Mesothelial cell of epicardium (in vitro differentiated cells): ENCODE results near the gene KCNK15. TPM values are rescaled to one million over a fixed set of nuclear protein-coding genes. Genes with fewer than 3 reads are reported as not detected.

Source experiments
- DNase-seq, 2 experiments: peaks; one replicate each; pipeline ENCODE4 v3.0.0; 2021; ENCODE audit warnings: low spot score in 2 of 2; ENCODE audit not compliant: unreplicated experiment in 2 of 2
- H3K27ac Mint-ChIP-seq: 2 replicates; pipeline ENCODE4 v1.8.0; 2021; ENCODE audit warnings: mixed read lengths
- H3K27me3 Mint-ChIP-seq: 2 replicates; pipeline ENCODE4 v1.8.0; 2021; ENCODE audit warnings: low read depth, mixed read lengths
- H3K36me3 Mint-ChIP-seq: 2 replicates; pipeline ENCODE4 v1.8.0; 2021; ENCODE audit warnings: mixed read lengths
- H3K4me1 Mint-ChIP-seq: 2 replicates; pipeline ENCODE4 v1.8.0; 2021; ENCODE audit warnings: mixed read lengths
- H3K4me3 Mint-ChIP-seq: 2 replicates; pipeline ENCODE4 v1.8.0; 2021; ENCODE audit warnings: mild to moderate bottlenecking, moderate library complexity, mixed read lengths
- H3K9me3 Mint-ChIP-seq: 2 replicates; pipeline ENCODE4 v1.8.0; 2021; ENCODE audit warnings: mixed read lengths
- CTCF ChIP-seq: fragments of 200-600 bp; sonication (generic); IDR thresholded peaks from one replicate; pipeline ENCODE4 v1.5.0; 2021; ENCODE audit warnings: antibody characterized with exemption; ENCODE audit not compliant: unreplicated experiment
- total RNA-seq: library from RNA; stranded (reverse); gene quantifications from 3 replicates; pipeline ENCODE4 v1.2.1, GENCODE V29; 2021

The KCNK15 gene
- total RNA-seq, 1 donor from 2014 or later: 0.27 TPM

GRCh38 chr20:44743080-44743701, 2.5 kb upstream of the KCNK15 start:
- no peak for DNase-seq
- no peaks in the 10 kb centered on the region for H3K9me3 Mint-ChIP-seq
- H3K4me1 Mint-ChIP-seq: peaks cover 6% of the 10 kb centered on the region
- no peaks in the 10 kb centered on the region for H3K36me3 Mint-ChIP-seq
- no peak overlapping the region for H3K27ac Mint-ChIP-seq
- H3K27me3 Mint-ChIP-seq: peaks cover 51% of the 10 kb centered on the region
- H3K4me3 Mint-ChIP-seq: no peak overlapping the region
- TF ChIP-seq CTCF: no peak

GRCh38 chr20:44743916-44744655, 1.6 kb upstream of the KCNK15 start:
- Mint-ChIP-seq H3K4me3 (no peak overlapping the region), H3K27me3 (peaks cover 53% of the 10 kb centered on the region), H3K36me3 (no peaks in the 10 kb centered on the region), H3K4me1 (peaks cover 4% of the 10 kb centered on the region), H3K27ac (no peak overlapping the region), H3K9me3 (no peaks in the 10 kb centered on the region)
- DNase-seq: no peak
- TF ChIP-seq CTCF: no peak

GRCh38 chr20:44745122-44745597, 505 bp upstream of the KCNK15 start:
- no peak for TF ChIP-seq CTCF
- peak overlapping the region; percentile 52 for H3K4me3 Mint-ChIP-seq
- no peak overlapping the region for H3K27ac Mint-ChIP-seq

GRCh38 chr20:44746367-44747165, 901 bp downstream of the KCNK15 start:
- peaks cover 4% of the 10 kb centered on the region for H3K4me1 Mint-ChIP-seq
- H3K9me3 Mint-ChIP-seq: no peaks in the 10 kb centered on the region
- no peaks in the 10 kb centered on the region for H3K36me3 Mint-ChIP-seq
- H3K27me3 Mint-ChIP-seq: peaks cover 63% of the 10 kb centered on the region
- TF ChIP-seq CTCF: no peak
- H3K4me3 Mint-ChIP-seq: peak overlapping the region; percentile 60
- no peak overlapping the region for H3K27ac Mint-ChIP-seq
- no peak for DNase-seq

More at GRCh38 chr20:44745122-44745597, 505 bp upstream of the KCNK15 start:
- H3K9me3 Mint-ChIP-seq: no peaks in the 10 kb centered on the region
- no peak for DNase-seq
- H3K27me3 Mint-ChIP-seq: peaks cover 60% of the 10 kb centered on the region
- peaks cover 4% of the 10 kb centered on the region for H3K4me1 Mint-ChIP-seq
- no peaks in the 10 kb centered on the region for H3K36me3 Mint-ChIP-seq

GRCh38 chr20:44747166-44748004, 1.7 kb downstream of the KCNK15 start:
- DNase-seq: peak in 1 of 2 experiments; percentile 80
- H3K36me3 Mint-ChIP-seq: no peaks in the 10 kb centered on the region
- peaks cover 56% of the 10 kb centered on the region for H3K27me3 Mint-ChIP-seq
- H3K4me1 Mint-ChIP-seq: peaks cover 4% of the 10 kb centered on the region
- no peak overlapping the region for H3K27ac Mint-ChIP-seq
- peak; percentile 72 for TF ChIP-seq CTCF
- no peaks in the 10 kb centered on the region for H3K9me3 Mint-ChIP-seq
- H3K4me3 Mint-ChIP-seq: peak overlapping the region; percentile 60
